Measurements from ENCODE around the gene UHRF1. TPM values are rescaled to one million over a fixed set of nuclear protein-coding genes. Genes with fewer than 3 reads are reported as not detected.

Gene UHRF1
- total RNA-seq, 1 donor from 2014 or later, result 63.5 TPM

DNA sequence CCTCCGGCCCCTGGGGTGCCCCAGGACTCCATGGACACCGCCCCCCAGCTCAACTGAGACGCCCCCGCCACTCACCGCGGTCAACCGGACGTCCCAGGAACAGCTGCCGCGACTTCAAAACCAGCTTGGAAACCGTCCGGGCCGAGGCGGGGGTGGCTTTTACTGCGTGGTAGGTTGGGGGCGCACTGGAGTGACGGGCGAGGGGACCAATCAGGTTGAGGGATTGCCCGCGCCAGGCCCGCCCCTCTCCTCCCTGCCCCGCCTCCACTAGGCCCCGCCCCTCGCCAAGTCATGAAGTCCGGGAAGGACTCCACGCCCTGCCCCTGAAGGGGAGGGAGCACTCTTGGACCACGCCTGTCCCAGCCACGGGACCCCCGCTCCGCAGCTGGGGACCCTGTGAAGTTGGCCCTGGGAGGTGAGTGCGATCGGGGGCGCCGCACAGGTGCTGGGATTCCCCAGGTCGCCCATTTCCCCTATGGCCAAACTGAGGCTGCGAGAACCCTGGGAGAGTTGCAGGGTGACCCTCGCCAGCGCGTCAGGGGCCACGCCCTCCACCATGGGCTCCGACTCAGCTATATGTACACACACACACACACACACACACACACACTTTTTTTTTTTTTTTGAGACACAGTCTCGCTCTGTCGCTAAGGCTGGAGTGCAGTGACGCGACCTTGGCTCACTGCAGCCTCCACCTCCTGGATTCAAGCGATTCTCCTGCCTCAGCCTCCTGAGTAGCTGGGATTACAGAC lies 41.6 kb upstream of the UHRF1 start, which contains the start of gene PLIN3:
Gene PLIN3, minus strand, starts transcription at position 134 of the 752 bp plus-strand sequence. CDS start 6,273 bp downstream, outside the sequence.
- Mint-ChIP-seq H3K27me3 (no peaks in the 10 kb centered on the region), H3K4me3 (ENCODE audit: low read depth) (peak within 1 kb of the TSS; percentile 83), H3K27ac (peak within 1 kb of the TSS; percentile 79), H3K9me3 (ENCODE audit: low read depth) (no peaks in the 10 kb centered on the region), H3K36me3 (ENCODE audit: insufficient read depth) (peaks cover 4% of the 10 kb centered on the region), H3K4me1 (ENCODE audit: low read depth) (peaks cover 5% of the 10 kb centered on the region)
- TF ChIP-seq, protein P1, sequence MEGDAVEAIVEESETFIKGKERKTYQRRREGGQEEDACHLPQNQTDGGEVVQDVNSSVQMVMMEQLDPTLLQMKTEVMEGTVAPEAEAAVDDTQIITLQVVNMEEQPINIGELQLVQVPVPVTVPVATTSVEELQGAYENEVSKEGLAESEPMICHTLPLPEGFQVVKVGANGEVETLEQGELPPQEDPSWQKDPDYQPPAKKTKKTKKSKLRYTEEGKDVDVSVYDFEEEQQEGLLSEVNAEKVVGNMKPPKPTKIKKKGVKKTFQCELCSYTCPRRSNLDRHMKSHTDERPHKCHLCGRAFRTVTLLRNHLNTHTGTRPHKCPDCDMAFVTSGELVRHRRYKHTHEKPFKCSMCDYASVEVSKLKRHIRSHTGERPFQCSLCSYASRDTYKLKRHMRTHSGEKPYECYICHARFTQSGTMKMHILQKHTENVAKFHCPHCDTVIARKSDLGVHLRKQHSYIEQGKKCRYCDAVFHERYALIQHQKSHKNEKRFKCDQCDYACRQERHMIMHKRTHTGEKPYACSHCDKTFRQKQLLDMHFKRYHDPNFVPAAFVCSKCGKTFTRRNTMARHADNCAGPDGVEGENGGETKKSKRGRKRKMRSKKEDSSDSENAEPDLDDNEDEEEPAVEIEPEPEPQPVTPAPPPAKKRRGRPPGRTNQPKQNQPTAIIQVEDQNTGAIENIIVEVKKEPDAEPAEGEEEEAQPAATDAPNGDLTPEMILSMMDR (IDR thresholded peaks at IDR 0.05; ENCODE audit: unreplicated experiment), result no peak
- peak; percentile 93 for DNase-seq (ENCODE audit: low spot score, unreplicated experiment)

DNA sequence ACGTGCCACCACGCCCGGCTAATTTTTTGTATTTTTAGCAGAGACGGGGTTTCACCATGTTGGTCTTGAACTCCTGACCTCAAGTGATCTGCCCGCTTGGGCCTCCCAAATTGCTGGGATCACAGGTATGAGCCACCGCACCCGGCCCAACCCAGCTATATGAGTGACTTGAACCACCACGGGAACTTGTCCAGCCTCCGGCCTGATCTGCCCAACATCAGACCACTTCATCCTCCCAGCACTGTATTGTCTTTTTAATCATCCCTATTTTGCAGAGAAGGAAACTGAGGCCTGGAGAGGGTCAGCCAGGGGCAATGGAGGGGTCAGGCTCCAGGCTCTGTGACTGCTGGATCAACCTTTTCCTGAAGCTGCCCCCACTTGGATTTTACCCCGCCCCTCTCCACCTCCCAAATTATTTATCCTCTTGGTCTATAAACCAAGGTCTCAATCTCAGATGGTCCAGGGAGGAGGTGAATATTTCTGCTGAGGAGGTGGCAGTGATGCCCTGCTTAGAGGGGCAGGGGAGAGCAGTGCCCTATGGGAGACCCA lies 40.9 kb upstream of the UHRF1 start:
- DNase-seq (ENCODE audit: low spot score, unreplicated experiment), result no peak
- TF ChIP-seq, protein P1 (IDR thresholded peaks at IDR 0.05; ENCODE audit: unreplicated experiment), result no peak
- no peaks in the 10 kb centered on the region for H3K27me3 Mint-ChIP-seq
- peaks cover 5% of the 10 kb centered on the region for H3K4me1 Mint-ChIP-seq (ENCODE audit: low read depth)
- peak overlapping the region; percentile 79 for H3K27ac Mint-ChIP-seq
- no peaks in the 10 kb centered on the region for H3K9me3 Mint-ChIP-seq (ENCODE audit: low read depth)
- peak overlapping the region; percentile 83 for H3K4me3 Mint-ChIP-seq (ENCODE audit: low read depth)
- peaks cover 4% of the 10 kb centered on the region for H3K36me3 Mint-ChIP-seq (ENCODE audit: insufficient read depth)

GRCh38 chr19:4870025-4870700 lies 39.1 kb upstream of the UHRF1 start:
- H3K4me3 Mint-ChIP-seq (ENCODE audit: low read depth), result no peak overlapping the region
- TF ChIP-seq, protein P1 (IDR thresholded peaks at IDR 0.05; ENCODE audit: unreplicated experiment), result no peak
- DNase-seq (ENCODE audit: low spot score, unreplicated experiment), result no peak
- no peaks in the 10 kb centered on the region for H3K36me3 Mint-ChIP-seq (ENCODE audit: insufficient read depth)
- H3K27ac Mint-ChIP-seq, result no peak overlapping the region
- peaks cover 6% of the 10 kb centered on the region for H3K27me3 Mint-ChIP-seq
- peaks cover 5% of the 10 kb centered on the region for H3K4me1 Mint-ChIP-seq (ENCODE audit: low read depth)
- no peaks in the 10 kb centered on the region for H3K9me3 Mint-ChIP-seq (ENCODE audit: low read depth)

DNA sequence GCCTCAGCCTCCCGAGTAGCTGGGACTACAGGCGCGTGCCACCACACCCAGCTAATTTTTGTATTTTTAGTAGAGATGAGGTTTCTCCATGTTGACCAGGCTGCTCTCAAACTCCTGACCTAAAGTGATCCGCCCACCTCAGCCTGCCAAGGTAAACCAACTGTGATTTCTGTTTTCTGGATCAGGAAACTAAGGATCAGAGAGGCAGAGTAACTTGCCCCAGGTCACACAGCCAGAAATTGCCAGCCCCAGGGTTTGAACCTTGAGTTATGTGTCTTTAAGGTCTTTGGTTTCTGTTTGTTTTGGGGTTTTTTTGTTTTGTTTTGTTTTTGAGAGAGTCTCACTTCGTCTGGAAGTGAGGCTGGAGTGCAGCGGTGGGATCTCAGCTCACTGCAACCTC lies 37.6 kb upstream of the UHRF1 start:
- Mint-ChIP-seq H3K4me1 (ENCODE audit: low read depth) (peaks cover 1% of the 10 kb centered on the region), H3K27me3 (peaks cover 6% of the 10 kb centered on the region), H3K27ac (no peak overlapping the region), H3K4me3 (ENCODE audit: low read depth) (no peak overlapping the region), H3K36me3 (ENCODE audit: insufficient read depth) (no peaks in the 10 kb centered on the region), H3K9me3 (ENCODE audit: low read depth) (no peaks in the 10 kb centered on the region)
- no peak for DNase-seq (ENCODE audit: low spot score, unreplicated experiment)
- TF ChIP-seq, protein P1 (IDR thresholded peaks at IDR 0.05; ENCODE audit: unreplicated experiment), result no peak

GRCh38 chr19:4873930-4874329 lies 35.4 kb upstream of the UHRF1 start:
- DNase-seq (ENCODE audit: low spot score, unreplicated experiment), result no peak
- Mint-ChIP-seq H3K9me3 (ENCODE audit: low read depth) (no peaks in the 10 kb centered on the region), H3K27me3 (peaks cover 6% of the 10 kb centered on the region), H3K36me3 (ENCODE audit: insufficient read depth) (no peaks in the 10 kb centered on the region), H3K27ac (no peak overlapping the region), H3K4me3 (ENCODE audit: low read depth) (no peak overlapping the region), H3K4me1 (ENCODE audit: low read depth) (no peaks in the 10 kb centered on the region)
- TF ChIP-seq, protein P1 (IDR thresholded peaks at IDR 0.05; ENCODE audit: unreplicated experiment), result no peak

All from progenitor cell of endocrine pancreas (in vitro differentiated cells).